ENCODE measurements around the gene RBP2.

Gene RBP2

DNA sequence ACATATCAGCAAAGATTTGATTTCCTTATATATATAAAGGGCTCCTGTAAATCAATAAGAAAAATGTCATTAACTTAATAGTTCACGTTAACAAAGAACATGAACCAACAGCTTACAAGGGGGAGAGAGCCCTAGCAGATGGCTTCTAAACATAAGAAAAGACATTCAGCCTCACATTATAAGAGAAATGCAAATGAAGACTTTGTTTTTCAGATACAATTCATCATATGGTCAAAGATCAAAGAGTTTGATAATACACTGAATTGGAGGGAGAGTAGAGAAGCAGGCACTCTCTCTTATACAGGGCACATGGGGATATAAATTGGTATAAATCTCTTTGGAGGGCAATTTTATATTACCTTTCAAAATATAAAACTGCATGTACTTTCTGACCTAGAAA is 21.1 kb downstream of the RBP2 start:
- Histone ChIP-seq H2BK5ac (ENCODE audit: low read depth, low read length, poor library complexity, severe bottlenecking) (no peak overlapping the region), H3K27me3 (ENCODE audit: control insufficient read depth in 1 of 2, insufficient read depth in 1 of 2, low read length in 2 of 2) (peaks cover 0 to 14% of the 10 kb centered on the region in 2 experiments), H4K8ac (ENCODE audit: low read length) (no peak overlapping the region), H3K4ac (ENCODE audit: low read depth in 1 of 2, low read length in 2 of 2) (no peak overlapping the region), H2AFZ (ENCODE audit: low read depth, low read length) (no peak overlapping the region), H2BK12ac (ENCODE audit: low read length in 2 of 2) (no peak overlapping the region), H3K4me3 (ENCODE audit: insufficient read depth in 1 of 2, low read depth in 1 of 2, low read length in 2 of 2) (no peak overlapping the region), H3K14ac (ENCODE audit: low read length in 2 of 2) (no peak overlapping the region), H2BK15ac (ENCODE audit: low read depth, poor library complexity, severe bottlenecking) (no peak overlapping the region), H3K36me3 (ENCODE audit: control insufficient read depth in 1 of 2, insufficient read depth in 2 of 2, low read depth in 1 of 2, low read length in 2 of 2) (no peaks in the 10 kb centered on the region), H3K4me1 (ENCODE audit: control insufficient read depth, insufficient read depth, low read depth, low read length) (no peaks in the 10 kb centered on the region), H3K79me1 (replicated peaks; ENCODE audit: low read length, poor library complexity, severe bottlenecking) (no peaks in the 10 kb centered on the region), H3K18ac (ENCODE audit: low read depth in 1 of 2, low read length in 2 of 2) (no peak overlapping the region), H4K91ac (ENCODE audit: low read length) (no peak overlapping the region), H2BK120ac (ENCODE audit: low read depth, low read length) (no peak overlapping the region), H3K23ac (ENCODE audit: low read length in 2 of 2) (no peak overlapping the region), H2AK5ac (ENCODE audit: low read length, severe bottlenecking) (no peak overlapping the region), H3K27ac (ENCODE audit: low read length, poor library complexity, severe bottlenecking) (no peak overlapping the region), H3K9ac (ENCODE audit: low read length) (no peak overlapping the region), H3K9me3 (ENCODE audit: control insufficient read depth, low read length) (no peaks in the 10 kb centered on the region), H3K4me2 (ENCODE audit: low read length, poor library complexity, severe bottlenecking) (no peak overlapping the region)
- no peak for DNase-seq
- no CpG with 5 or more reads among the region's 1 CpG for WGBS

DNA sequence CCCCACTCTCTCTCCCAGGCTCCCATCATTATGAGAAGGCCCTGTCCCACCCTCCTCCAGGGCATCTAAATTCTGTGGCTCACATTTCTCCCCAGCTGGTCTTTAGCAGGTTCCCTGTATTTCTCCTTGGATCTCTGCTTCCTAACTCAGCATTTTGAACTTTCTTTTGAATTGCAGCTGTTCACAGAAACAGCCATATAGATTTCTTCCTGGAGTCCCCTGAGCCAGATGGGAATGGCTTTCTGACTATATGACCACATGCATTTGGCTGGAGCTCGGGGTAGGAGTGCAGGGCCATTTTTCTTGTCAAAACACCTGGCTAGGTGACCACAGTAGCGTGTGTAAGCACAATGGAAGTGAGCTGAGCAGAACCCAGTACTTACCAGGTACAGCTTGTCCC is 22.0 kb downstream of the RBP2 start:
- Histone ChIP-seq H3K23ac (ENCODE audit: low read length in 2 of 2) (no peak overlapping the region), H3K9ac (ENCODE audit: low read length) (no peak overlapping the region), H3K14ac (ENCODE audit: low read length in 2 of 2) (no peak overlapping the region), H3K4me1 (ENCODE audit: control insufficient read depth, insufficient read depth, low read depth, low read length) (no peaks in the 10 kb centered on the region), H2BK12ac (ENCODE audit: low read length in 2 of 2) (no peak overlapping the region), H3K4me2 (ENCODE audit: low read length, poor library complexity, severe bottlenecking) (no peak overlapping the region), H3K36me3 (ENCODE audit: control insufficient read depth in 1 of 2, insufficient read depth in 2 of 2, low read depth in 1 of 2, low read length in 2 of 2) (no peaks in the 10 kb centered on the region), H3K18ac (ENCODE audit: low read depth in 1 of 2, low read length in 2 of 2) (no peak overlapping the region), H2AFZ (ENCODE audit: low read depth, low read length) (no peak overlapping the region), H4K91ac (ENCODE audit: low read length) (no peak overlapping the region), H3K4ac (ENCODE audit: low read depth in 1 of 2, low read length in 2 of 2) (no peak overlapping the region), H3K27me3 (ENCODE audit: control insufficient read depth in 1 of 2, insufficient read depth in 1 of 2, low read length in 2 of 2) (peaks cover 0 to 17% of the 10 kb centered on the region in 2 experiments), H2BK5ac (ENCODE audit: low read depth, low read length, poor library complexity, severe bottlenecking) (no peak overlapping the region), H3K4me3 (ENCODE audit: insufficient read depth in 1 of 2, low read depth in 1 of 2, low read length in 2 of 2) (no peak overlapping the region), H3K79me1 (replicated peaks; ENCODE audit: low read length, poor library complexity, severe bottlenecking) (no peaks in the 10 kb centered on the region), H2AK5ac (ENCODE audit: low read length, severe bottlenecking) (no peak overlapping the region), H4K8ac (ENCODE audit: low read length) (no peak overlapping the region), H3K27ac (ENCODE audit: low read length, poor library complexity, severe bottlenecking) (no peak overlapping the region), H2BK15ac (ENCODE audit: low read depth, poor library complexity, severe bottlenecking) (no peak overlapping the region), H2BK120ac (ENCODE audit: low read depth, low read length) (no peak overlapping the region), H3K9me3 (ENCODE audit: control insufficient read depth, low read length) (no peaks in the 10 kb centered on the region)
- WGBS: 59% methylated on average over 2 of the region's 2 CpGs
- no peak for DNase-seq

DNA sequence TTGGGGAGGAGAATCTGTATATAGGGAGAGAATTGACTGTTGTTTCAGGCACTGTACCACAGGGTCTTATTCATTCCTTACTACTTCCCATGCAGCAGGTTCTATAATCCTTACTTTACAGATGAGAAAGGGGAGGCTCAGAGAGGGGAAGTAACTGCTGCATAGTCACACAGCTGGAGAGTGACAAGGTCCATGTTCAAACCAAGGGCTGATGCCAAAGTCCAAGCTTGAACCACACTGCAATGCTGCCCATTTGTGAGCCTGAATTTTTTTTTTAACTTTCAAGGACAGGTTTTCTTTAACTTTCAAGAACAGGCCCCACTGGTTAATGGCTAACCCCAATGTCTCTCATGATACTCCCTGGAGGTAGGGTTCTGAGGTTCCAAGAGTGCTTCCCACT is 26.2 kb downstream of the RBP2 start:
- Histone ChIP-seq H2BK5ac (ENCODE audit: low read depth, low read length, poor library complexity, severe bottlenecking) (no peak overlapping the region), H3K4me2 (ENCODE audit: low read length, poor library complexity, severe bottlenecking) (no peak overlapping the region), H3K14ac (ENCODE audit: low read length in 2 of 2) (no peak overlapping the region), H3K9me3 (ENCODE audit: control insufficient read depth, low read length) (no peaks in the 10 kb centered on the region), H4K91ac (ENCODE audit: low read length) (no peak overlapping the region), H2BK12ac (ENCODE audit: low read length in 2 of 2) (no peak overlapping the region), H3K18ac (ENCODE audit: low read depth in 1 of 2, low read length in 2 of 2) (no peak overlapping the region), H3K79me1 (replicated peaks; ENCODE audit: low read length, poor library complexity, severe bottlenecking) (no peaks in the 10 kb centered on the region), H3K4ac (ENCODE audit: low read depth in 1 of 2, low read length in 2 of 2) (no peak overlapping the region), H3K36me3 (ENCODE audit: control insufficient read depth in 1 of 2, insufficient read depth in 2 of 2, low read depth in 1 of 2, low read length in 2 of 2) (peaks cover 0 to 2% of the 10 kb centered on the region in 2 experiments), H2BK120ac (ENCODE audit: low read depth, low read length) (no peak overlapping the region), H3K9ac (ENCODE audit: low read length) (no peak overlapping the region), H3K23ac (ENCODE audit: low read length in 2 of 2) (no peak overlapping the region), H2AK5ac (ENCODE audit: low read length, severe bottlenecking) (no peak overlapping the region), H3K4me1 (ENCODE audit: control insufficient read depth, insufficient read depth, low read depth, low read length) (no peaks in the 10 kb centered on the region), H2BK15ac (ENCODE audit: low read depth, poor library complexity, severe bottlenecking) (no peak overlapping the region), H3K27me3 (ENCODE audit: control insufficient read depth in 1 of 2, insufficient read depth in 1 of 2, low read length in 2 of 2) (peaks cover 0 to 25% of the 10 kb centered on the region in 2 experiments), H2AFZ (ENCODE audit: low read depth, low read length) (no peak overlapping the region), H4K8ac (ENCODE audit: low read length) (no peak overlapping the region), H3K27ac (ENCODE audit: low read length, poor library complexity, severe bottlenecking) (no peak overlapping the region), H3K4me3 (ENCODE audit: insufficient read depth in 1 of 2, low read depth in 1 of 2, low read length in 2 of 2) (no peak overlapping the region)
- no peak for DNase-seq

DNA sequence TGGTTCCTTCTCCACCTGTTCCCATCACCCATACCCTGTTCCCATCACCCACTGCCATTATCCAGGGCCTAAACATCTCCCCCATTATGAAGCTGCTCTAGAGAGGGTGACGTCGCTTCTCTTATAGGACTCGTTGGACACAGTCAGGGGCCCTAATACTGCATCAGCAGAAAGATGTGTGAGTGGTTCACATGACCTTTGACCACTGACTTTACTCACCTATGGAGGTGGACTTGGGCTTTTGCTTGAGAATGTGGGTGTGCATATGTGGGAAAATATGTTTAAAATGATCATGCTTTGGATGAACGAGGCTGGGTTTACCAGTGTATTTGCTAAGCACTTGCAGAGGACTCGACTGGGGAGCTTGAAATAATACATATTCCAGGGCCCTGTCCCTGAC is 26.8 kb downstream of the RBP2 start:
- Histone ChIP-seq H3K9me3 (ENCODE audit: control insufficient read depth, low read length) (no peaks in the 10 kb centered on the region), H3K27ac (ENCODE audit: low read length, poor library complexity, severe bottlenecking) (no peak overlapping the region), H3K23ac (ENCODE audit: low read length in 2 of 2) (no peak overlapping the region), H3K4me1 (ENCODE audit: control insufficient read depth, insufficient read depth, low read depth, low read length) (no peaks in the 10 kb centered on the region), H2AK5ac (ENCODE audit: low read length, severe bottlenecking) (no peak overlapping the region), H3K27me3 (ENCODE audit: control insufficient read depth in 1 of 2, insufficient read depth in 1 of 2, low read length in 2 of 2) (peaks cover 0 to 22% of the 10 kb centered on the region in 2 experiments), H2AFZ (ENCODE audit: low read depth, low read length) (no peak overlapping the region), H3K4me2 (ENCODE audit: low read length, poor library complexity, severe bottlenecking) (no peak overlapping the region), H4K8ac (ENCODE audit: low read length) (no peak overlapping the region), H4K91ac (ENCODE audit: low read length) (no peak overlapping the region), H3K36me3 (ENCODE audit: control insufficient read depth in 1 of 2, insufficient read depth in 2 of 2, low read depth in 1 of 2, low read length in 2 of 2) (peaks cover 0 to 2% of the 10 kb centered on the region in 2 experiments), H2BK5ac (ENCODE audit: low read depth, low read length, poor library complexity, severe bottlenecking) (no peak overlapping the region), H3K18ac (ENCODE audit: low read depth in 1 of 2, low read length in 2 of 2) (no peak overlapping the region), H2BK120ac (ENCODE audit: low read depth, low read length) (no peak overlapping the region), H3K9ac (ENCODE audit: low read length) (no peak overlapping the region), H2BK12ac (ENCODE audit: low read length in 2 of 2) (no peak overlapping the region), H3K4me3 (ENCODE audit: insufficient read depth in 1 of 2, low read depth in 1 of 2, low read length in 2 of 2) (no peak overlapping the region), H3K4ac (ENCODE audit: low read depth in 1 of 2, low read length in 2 of 2) (no peak overlapping the region), H2BK15ac (ENCODE audit: low read depth, poor library complexity, severe bottlenecking) (no peak overlapping the region), H3K79me1 (replicated peaks; ENCODE audit: low read length, poor library complexity, severe bottlenecking) (no peaks in the 10 kb centered on the region), H3K14ac (ENCODE audit: low read length in 2 of 2) (no peak overlapping the region)
- 87% methylated on average over 5 of the region's 5 CpGs for WGBS
- DNase-seq: no peak

Measured in mesenchymal stem cell (in vitro differentiated cells and primary cell).